Suppressor macrophage (primary cell): ENCODE measurements around the gene GPHA2.

Source experiments
- DNase-seq, 4 experiments: peaks; one replicate each; pipeline ENCODE4 v3.0.0-alpha.2; 2020 to 2022

Gene GPHA2

DNA sequence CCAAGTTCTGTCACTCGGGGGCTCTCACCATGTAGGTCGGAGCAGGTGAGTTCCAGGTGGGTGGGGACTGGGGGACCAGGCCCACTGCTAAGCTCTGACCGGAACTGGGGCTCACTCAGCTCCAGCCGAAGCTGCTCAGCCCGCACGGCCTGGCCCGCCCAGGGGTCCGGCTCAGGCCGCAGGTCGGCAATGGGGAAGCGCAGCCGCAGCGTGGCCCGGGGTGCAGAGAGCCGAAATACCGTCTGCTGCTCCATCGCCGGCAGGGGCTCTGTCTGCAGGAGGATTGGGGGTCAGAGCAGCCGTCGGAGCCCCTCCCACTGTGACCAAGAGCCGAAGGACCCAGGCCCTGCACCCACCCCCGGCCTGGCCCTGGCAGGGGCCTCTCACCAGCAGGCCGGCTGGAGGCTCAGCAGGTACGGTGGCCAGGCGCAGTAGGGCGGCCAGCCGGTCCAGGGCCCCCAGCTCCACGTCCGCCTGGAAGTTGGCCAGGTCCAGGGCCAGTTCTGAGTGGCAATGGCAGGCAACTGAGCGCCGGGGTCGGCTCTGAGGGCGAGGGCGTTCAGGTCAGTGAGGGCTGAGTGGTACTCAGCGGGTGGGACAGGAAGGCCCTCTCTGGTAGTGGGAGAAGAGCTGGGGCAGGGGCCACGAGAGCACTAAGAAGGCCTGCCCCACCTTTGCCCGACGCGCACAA lies 25.9 kb downstream of the GPHA2 start:
- no peak for DNase-seq

DNA sequence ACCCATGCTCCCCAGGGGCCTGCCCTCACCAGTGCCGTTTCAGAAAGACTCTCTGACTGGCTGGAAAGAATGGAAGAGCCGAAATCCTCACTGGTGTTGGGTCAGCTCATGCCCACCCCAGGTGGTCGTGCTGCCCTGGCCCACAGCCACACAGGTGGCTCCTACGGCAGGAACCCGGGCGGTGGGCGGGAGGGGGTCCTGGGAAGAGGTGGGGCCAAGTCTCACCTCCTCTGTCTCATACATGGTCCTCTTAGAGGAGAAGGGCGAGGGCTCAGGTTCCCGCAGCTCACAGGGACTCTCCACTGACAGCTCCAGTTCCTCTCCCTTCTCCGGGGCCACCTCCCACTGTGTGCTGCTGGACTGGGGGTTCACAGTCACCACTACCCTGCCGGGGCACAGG lies 26.9 kb downstream of the GPHA2 start:
- no peak for DNase-seq

DNA sequence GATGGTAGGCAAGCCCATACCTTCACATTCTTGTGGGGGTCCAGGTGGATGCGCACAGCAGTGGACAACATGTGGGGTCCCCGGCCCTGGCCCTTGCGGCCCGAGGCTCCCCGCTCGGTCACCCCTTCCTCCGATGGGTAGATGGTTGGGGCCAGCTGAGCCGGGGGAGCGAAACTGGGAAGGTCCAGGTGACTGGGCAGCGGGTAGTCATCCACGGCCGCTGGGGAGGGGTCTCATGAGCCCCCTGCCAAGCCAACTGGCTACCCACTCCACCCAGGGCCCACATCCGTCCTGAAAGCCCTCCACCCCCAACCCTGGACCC lies 29.4 kb downstream of the GPHA2 start:
- no peak for DNase-seq

DNA sequence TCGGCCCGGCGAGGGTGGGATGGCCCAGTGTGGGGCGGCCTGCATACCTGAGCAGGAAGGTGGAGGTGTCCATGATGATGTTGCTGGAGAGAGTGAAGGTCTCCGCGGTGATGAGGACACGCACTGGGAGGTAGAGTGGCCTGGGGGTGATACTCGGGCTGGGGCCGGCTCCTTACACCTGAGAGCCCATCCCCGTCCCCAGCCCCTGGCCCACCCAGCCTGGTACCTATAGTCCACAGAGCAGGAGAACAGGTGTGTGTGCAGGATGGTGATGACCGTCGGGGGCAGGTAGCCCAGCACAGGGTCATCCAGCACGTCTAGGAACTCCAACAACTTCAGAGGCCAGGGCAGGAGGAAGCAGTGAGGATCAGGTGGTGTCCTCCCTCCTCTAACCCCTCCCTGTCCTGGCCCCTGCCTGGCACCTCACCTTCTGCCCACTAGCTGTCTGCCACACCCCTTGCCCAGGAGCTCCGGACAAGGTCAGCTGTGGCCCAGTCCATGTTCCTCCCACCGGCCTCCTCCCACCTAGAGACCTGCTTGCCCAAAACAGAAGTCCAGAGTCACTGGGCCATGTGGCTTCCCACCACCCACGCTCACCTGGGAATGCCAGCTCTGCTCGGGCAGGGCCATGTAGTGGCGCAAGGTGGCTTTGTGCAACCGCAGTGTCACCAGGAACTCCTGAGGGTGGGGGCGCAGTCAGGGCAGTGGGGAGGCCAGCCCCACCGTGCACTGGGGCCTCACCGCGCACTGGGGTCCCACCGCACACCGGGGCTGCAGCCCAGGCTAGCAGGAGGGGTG lies 30.0 kb downstream of the GPHA2 start:
- DNase-seq: no peak

DNA sequence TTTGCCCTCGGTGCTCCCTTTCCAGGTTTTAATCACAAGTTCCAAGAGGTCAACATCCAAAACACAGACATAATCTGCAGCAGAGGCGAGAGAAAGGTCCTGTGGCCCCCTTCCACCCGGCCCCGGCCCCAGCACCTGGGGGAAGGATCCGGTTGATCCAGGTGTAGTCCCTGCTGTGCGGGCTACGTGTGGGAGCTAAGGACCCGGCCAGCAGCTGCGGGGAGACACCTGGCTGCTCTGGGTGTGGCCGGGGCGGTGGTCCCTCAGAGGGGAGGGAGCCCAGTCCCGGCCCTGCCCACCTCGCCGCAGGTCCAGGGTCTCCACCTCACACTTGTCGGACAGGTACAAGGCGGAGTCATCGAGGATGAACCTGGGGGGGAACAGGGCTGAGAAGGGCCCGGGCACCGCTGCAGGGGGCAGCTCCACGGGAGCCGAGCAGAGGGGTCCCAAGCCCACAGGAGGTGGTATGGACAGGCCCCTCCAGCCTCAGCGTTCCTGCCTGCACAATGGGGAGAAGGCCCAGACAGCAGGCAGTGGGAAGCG lies 32.3 kb downstream of the GPHA2 start:
- DNase-seq: no peak

DNA sequence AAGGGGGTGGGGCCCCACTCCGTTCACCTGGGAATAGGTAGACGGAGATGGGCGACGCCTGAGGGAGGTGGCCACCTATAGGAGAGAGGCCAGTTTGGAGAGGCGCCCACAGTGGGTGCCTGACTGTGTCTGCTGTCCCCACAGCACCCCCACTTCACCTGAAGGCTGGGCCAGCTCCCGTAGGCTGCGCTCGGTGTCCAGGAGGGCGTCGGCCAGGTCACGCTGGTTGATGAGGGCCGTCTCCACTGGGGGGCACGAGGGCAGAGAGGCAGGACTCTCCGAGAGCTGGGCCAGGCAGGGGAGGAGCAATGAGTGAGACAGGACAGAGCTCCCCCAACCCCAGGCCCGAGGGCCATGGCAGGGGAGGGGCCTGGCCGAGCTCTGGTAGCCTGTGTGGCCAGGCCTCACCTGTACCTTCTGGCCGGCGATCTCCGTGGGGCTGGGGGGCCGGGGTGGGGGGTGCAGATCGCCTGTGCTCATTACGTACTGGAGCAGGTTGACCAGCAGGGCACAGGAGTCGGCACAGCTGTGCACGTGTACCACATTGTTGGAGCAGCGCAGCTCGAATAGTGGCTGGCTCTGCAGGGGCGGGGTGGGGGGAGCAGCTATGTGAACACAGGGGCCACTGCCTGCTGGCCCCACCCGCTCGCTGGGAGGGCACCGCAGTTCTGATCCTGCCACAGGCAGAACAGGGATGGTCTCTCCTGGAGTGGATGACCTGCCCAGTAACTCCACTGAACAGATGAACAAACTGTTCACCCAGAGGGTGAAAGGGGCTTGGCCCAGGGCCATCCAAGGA lies 33.4 kb downstream of the GPHA2 start:
- no peak for DNase-seq

DNA sequence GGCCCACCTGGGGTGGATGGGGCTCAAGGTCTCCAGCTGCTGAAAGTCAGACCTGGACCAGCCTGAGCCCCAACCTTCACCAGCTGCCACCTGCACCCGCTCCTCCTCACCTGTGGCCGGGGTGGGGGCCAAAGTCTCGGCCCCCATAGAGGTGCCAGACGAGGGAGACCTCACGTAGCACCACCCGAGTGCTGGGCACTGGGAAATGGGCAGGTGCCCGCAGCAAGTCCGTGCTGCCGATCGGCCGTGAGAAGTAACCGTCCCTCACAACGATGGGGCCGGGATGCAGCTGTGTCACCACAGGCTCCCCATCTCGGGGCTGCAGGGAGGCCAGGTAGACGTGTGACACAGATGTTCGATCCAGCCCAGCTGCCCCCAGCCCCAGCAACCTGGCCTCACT lies 34.9 kb downstream of the GPHA2 start:
- no peak for DNase-seq

DNA sequence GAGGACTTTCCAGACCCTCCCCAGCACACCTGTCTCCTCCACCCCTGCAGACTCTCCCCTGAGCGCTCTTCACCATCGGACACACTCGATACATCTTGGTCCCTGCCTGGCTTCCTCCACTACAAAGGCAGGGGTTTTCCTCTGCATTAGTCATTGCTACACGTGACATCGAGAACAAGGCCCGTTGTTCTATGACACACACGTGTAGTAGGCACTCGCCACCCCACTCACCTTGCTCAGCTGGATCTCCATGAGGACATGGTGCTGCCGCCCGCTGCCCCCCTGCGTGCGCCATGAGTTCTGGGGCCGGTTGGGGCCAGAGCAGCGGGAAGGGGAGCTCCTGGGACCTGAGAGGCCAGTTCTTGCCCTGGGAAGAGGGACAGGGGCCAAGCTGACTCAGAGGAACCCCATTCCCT lies 35.4 kb downstream of the GPHA2 start:
- no peak for DNase-seq

DNA sequence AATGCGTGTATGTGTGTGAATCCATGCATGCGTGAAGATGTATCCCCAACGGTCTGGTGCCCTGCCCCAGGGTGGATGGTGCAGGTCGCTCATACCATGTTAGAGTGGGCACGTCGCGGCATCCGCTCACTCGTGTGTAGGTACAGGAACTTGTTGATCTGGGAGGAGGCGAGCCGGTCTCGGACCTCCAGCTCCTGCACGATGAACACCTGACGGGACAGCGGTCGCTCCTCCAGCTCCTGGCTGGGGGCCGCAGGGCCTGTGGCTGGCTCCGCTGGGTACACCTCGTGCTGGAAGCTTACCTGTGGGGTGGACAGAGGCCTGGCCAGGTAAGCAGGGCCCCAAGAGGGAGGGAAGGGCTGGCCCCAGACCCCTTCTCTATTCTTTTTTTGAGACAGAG lies 37.2 kb downstream of the GPHA2 start:
- DNase-seq: no peak

DNA sequence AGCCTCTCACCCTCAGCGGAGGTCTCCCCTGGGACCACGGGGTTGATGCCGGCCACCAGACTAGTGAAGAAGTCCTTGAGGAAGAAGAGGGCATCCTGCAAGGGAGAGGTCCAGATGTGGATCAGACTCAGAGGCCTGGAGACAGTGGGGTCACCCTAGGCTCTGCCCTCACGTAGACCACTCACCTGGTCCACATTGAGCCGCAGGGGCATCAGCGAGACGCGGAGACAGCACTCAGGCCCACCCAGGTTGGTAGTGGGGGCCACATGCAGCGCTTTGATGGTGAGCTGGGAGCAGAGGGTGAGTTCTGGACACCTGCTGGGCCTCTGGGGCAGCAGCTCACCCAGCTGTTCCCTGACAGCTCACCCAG lies 37.6 kb downstream of the GPHA2 start:
- DNase-seq: no peak

DNA sequence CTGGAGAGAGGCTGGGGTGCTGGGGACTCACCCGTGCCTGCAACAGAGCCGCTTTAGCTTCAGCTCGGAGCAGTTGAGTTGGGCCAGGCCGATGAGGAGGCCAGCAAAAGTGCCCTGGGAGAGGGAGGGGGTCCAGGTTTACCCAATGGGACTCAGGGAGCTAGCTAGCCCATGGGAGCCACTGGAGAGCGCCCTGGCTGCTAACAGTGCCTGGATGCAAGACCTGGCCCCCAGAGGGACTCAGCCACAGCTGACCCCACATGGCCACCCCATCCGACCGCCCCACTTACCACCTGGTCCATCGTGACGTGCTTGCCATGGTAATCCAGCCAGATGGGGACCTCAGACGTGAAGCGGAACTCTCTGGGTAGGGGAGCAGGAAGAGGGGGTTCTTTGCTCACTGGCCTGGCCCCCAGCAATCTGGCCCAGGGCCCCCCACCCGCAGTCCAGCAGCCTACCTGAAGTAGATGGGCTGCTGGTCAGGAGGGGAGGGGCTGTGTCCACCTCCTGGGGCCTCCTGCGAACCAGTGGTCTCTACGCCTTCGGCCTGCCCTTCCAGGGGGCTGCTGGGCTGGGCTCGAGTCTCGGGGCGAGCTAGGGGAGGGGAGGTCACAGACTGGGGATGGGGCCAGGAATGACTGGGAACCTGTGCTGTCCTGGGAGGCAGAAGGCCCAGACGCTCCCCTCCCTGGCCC lies 38.2 kb downstream of the GPHA2 start:
- no peak for DNase-seq

DNA sequence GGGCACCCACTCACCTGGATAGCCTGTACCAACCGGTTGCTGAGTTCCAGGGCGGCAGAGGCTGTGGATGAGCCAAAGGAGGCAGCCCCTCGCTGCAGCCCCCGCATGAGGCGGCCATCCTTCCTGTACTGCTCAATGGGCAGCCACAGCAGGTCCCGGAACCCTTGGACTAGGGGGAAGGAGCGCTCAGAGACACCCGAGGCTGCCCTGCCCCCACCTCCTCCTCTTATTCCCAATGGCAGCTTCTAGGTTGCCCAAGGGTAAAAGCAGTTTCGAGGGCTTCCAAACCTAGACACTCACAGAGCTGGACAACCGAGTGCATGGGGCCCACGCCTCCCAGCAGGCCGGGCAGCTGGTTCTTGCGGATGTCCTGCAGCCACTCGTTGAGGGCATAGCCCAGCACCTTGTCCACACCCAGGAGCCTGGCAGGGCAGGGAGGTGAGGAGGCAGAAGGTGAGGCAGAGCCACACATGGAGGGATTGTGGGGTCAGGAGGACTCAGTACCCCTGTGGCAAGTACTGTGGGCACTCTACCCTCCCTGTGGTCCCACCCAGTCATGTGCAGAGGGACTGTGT lies 39.2 kb downstream of the GPHA2 start:
- no peak for DNase-seq

DNA sequence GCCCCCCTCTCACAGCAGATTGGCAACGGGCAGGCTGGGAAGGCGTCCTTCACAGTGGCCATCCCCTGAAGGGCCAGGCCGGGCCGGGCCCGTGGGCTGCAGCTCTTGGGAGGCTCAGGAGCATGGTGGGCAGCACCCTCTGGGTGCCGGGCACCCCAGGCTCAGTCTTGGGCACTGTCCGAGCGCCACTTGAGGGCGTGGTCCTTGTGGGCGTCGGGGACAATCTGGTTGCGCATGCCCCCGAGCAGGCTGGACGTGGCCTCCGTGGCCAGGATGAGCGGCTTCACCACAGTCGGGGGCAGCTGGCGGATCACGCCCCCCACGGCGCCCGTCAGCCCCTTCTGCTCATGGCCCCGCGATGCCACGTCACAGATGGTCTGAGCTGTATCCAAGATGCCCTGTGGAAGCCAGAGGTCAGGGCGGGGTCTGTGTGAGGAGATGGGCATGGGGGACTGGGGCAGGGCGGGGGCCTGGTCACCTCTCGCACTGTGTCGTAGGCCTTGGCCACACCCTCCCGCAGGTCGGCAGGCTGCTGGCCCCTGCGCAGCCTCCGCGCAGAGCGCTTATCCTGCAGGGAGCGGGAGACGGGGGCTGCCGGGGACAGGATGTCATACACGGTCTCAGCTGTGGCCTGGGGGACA lies 40.8 kb downstream of the GPHA2 start:
- no peak for DNase-seq

DNA sequence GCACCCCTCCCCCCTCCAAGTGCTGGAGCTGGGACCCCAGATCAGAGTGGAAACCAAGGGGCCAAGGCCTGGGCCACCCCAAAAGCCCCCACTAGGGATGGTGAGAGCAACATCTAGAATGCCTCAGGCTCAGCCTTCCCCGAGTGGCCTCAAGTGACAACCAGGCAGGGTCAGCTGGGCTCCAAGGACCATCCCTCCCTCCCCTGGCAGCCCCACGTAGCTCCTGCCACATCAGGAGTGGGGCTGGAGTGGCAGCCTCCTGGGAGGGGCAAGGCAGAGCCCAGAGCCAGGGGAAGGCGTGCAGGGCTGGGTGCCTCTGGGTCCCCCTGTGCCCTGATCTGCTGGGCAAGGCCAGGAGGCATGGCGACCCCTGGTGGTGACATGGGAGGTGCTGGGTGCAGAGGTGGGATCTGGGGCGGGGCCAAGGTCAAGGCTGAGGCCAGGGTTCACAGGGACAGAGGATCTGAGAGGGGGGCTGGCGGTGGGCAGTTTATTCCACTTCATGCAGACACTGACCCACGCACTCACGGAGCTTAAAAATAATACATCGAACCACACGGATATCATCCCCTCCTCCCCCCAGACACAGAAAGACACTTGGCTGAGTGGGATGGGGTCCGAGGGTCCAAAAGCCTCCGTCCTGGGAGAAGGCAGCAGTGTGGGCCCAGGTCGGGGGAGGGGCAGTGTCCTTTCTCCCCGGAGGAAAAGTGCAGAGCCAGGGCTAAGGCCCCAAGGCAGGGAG lies 41.5 kb downstream of the GPHA2 start:
- peak; percentile 88 to 95 (median 92) for DNase-seq

DNA sequence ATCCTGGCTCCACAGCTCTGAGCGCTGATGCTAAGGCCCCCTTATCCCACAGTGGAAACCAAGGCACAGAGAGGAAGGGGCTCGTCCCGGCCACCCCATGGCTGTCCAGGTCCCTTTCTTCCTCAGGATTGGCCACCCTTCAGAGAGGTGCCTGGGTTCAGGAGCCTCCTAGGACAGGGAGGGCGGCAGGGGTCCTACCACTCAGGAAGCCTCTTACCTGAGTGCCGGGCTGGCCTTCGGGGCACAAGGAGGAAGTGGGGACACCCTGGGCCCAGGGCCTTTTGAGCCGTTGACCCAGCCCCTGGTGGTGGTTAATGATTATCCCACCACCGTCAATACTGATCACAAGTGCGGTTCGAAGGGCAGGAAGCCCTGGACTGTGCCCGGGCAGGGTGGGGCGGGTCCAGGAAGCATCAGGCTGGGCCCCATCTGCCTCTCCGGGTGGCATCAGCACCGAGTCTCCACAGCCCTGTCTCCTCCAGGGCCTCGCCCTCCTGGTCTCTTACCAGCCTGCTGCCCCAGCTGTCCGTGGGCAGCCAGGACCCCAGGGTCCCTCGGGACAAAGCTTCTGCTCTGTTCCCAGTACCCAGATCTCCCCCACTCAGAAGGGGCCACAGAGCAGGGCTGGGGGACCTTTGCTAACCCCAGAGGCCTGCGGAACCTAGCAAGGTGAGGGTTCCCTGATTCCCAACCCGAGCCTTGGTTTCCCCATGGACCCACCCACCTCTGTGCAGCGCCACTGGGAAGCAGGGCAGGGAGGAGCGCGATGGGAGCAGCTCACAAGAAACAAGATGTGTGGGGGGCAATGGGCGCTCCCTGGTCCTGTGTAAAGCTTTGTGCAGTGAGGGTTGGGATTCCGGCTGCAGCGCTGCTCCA lies 42.3 kb downstream of the GPHA2 start:
- DNase-seq: no peak

DNA sequence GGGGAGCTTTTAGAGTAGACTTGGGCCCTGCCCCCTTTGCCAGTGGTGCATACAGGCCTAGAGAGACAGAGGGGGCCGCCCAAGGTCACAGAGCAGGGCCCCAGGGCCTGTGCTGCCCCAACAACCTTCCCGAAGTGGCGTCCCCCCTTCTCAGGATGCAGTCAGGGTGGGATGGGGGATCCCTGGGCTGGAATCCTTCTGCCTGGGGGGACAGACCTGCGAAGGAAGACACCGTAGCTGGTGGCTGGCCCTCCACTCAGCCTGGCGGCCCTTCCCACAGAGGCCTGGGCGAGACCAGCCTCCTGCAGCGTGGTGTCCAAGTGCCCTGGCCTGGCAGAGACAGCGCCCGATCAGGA lies 42.9 kb downstream of the GPHA2 start:
- no peak for DNase-seq

DNA sequence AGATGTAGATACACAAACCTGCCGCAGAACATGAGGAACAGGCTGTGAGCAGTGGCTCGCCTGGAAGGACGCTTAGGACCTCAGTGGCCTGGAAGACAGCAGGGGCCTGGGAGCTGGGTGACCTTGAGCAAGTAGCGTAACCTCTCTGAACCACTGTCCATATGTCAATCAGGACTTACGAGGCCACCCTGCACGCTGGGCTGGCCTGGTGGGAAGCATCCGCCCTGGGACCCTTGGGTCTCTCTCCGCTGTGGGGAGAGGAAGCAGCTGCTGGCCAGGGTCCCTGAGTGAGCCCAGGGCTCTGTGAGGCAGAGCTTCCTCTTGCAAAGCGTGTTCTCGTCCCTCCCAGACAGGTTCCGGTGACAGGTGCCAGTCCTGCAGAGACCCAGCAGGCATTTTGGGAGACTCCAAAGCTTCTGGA lies 43.3 kb downstream of the GPHA2 start:
- no peak for DNase-seq

DNA sequence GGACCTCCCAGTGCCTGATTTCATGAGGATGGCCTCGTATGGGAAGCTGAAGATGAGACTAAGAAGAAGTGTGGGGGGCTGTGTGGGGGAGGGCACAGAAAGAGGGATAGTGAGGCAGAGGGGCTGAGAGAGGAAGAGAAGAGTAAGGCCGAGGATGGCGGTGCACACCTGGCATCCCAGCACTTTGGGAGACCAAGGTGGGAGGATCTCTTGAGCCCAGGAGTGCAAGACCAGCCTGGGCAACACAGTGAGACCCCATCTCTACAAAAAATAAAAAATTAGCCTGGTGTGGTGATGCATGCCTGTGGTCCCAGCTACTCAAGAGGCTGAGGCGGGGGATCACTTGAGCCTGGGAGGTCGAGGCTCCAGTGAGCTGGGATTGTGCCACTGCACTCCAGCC lies 43.8 kb downstream of the GPHA2 start:
- DNase-seq: no peak

DNA sequence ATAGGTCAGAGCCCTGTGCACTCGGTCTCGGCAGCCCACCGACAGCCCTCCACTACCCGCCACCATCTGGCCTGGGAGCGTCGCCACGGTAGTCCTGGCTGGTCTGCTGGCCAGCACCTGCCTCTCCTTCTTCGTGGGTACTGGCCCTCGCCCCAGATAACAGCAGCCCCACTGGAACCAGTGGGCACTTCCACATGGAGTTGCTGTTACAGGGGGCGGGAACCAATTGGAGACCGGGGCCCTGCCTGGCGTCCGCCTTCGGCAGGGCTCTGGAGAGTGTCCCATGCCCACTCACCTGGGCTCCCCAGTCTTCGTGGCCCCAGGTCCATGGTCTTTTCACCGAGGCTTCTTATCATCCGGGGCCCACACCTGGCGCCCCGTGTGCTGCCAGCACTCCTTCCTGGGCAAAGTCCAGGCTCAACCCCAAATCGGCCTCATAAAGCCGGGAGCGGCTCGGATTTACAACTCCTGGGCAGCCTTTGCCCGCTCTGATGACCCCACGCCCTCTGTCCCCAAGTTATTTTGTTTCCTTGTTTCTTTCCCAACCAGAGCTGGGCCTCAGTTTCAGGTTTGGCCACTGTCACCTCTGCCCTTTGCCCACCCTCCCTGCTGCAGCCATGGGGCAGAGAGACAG lies 44.4 kb downstream of the GPHA2 start:
- no peak for DNase-seq

DNA sequence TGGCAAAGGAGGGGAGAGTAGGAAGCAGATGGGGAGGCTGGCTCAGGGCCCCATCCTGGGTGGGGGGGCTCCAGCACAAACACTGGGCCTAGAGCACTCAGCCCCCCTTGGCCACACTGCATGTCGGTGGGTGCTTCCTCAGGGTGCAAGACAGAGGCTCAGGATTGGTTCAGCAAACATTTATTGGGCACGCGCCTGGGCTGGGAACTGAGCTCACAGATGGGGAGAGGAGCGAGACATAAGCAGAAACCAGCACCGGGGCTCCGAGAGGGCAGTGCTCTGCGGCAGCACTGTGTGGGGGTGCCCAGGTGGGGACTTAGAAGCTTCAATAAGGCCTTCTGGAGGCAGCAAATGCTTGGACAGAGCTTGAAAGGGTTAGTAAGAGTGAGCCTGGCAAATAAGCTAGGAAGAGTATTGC lies 45.2 kb downstream of the GPHA2 start:
- DNase-seq: no peak
